Pulmonary artery endothelial cell (primary cell): ENCODE data around the gene LRRC57. TPM values are rescaled to one million over a fixed set of nuclear protein-coding genes. Genes with fewer than 3 reads are reported as not detected.

ENCODE experiments used
- DNase-seq: peaks from one replicate; pipeline ENCODE4 v3.0.0-alpha.2; 2011; ENCODE audit warnings: low read depth, low spot score
- total RNA-seq: library from RNA; depleted of rRNA; stranded (reverse); fragments of >200 nt; gene quantifications from 2 replicates; pipeline ENCODE4 v1.2.3, GENCODE V29; 2014

Gene LRRC57
- total RNA-seq, 1 donor from 2014 or later, result 16.0 TPM

DNA sequence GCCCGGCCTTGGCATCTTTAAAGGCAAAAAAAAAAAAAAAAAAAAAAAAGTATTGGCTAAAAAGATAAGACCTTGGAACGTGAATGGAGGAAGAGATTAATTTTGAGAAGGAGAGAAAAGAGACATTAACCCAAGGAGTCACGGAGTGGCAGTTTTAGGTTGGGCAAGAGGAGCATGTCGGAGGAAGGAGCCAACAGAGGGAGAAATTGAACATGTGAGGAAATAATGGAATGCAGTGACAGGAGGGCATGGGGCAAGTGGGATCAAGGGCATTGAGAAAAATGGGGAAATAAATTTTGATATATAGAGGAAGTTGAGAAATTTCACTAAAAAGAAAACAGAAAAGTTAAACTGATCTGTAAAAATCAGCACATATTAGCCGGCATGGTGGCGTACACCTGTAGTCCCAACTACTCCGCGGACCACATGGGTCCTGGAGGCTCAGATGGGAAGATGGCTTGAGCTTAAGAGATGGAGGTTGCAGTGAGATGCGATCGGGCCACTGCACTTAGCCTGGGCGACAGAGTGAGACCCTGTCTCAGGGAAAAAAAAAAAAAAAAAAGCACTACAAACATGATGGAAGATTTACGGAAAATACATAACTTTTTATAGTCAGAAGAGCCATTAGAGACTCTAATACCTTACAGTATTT, 1.3 kb upstream of the LRRC57 start:
- DNase-seq, result no peak

- peak; percentile 5 for DNase-seq
These were observed 469 bp upstream of the LRRC57 start for GRCh38 chr15:42549032-42549491.

DNA sequence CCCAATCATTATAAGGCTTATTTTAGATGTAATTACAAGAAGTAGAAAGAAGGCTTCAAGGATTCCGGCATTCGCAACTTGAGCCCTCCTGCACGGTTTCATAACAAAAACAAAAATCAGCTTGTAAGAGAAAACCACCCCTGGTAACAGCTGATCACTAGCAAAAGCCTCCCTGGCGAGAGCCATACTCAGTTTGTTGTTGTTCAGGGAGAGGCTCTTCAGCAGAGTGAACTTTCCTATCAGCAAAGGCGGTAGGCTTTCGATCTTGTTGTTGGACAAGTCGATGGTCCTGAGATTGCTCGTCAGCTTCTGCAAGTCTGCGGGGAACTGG, 710 bp downstream of the LRRC57 start:
- DNase-seq, result peak; percentile 8

DNA sequence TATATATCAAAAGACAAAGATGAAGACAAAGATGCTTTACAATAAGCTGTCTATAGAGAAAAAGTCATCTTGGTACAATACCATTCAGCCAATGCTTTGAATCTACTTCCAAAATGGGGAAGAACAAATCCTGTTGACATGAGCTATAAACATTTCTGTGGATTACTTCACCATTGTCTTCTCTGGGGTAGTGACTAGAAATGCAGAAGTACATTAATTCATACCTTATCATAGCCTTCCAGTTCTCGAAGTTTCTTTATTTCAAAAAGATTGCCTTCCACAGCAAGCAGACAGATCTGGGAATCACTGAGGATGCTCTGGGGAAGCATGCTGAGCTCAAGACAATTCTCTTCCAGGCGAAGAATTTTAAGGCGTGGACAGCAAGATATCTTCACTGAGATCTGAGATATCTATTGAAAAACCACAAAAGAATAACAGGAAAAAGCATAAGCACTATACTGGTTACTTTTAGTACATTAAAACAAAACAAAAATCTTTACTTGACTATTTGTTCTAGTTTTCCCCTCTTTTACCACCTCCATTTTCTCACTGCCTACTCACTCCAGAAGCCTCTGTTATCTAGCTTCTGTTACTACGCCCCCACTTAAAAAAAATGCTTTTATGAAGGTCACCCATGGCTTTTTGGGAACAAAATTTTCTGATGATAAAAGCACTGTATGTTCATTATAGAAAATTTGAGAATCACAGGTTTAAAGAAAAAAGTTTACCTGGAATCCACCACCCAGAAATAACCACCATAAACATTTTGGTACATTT, 3.6 kb downstream of the LRRC57 start:
- DNase-seq, result no peak

DNA sequence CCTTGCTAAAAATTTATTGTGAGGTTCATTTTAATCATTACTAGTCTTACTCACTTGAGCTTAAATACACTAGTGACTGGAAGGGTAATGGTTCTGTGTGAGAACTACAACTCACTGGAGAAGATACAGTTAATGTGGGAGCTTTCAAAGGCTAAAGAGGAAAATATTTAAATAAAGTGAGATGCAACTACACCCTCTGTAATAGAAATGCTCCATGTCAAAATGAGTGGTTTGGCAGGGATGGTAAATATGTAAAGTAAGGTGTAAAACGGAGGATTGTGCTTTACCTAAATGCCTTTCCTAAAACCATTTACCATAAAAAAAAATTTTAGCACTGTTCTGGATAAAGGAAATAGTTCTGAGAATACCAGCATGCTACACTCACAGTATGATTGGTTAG, 15.3 kb downstream of the LRRC57 start:
- no peak for DNase-seq

- DNase-seq, result no peak
These were observed 19.6 kb downstream of the LRRC57 start for GRCh38 chr15:42528970-42529369.

GRCh38 chr15:42523331-42523730, 25.3 kb downstream of the LRRC57 start:
- DNase-seq, result no peak

DNA sequence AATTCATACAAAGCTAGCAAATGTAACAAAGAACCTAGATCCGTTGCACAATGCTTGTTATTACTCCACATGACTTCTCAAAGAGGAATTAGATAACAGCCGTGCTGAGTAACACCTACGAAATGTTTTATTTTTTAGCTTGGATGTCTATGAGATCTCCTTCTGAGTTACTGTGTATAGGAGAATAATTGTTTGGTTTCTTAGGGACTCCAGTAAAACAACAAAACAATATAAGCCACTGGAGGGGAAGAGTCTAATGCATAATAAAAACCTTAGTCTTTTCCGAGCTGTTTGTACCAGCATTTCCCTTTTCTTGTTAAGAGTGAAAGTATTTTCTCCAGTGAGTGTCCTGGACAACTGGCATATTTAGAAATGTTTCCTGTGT, 37.6 kb downstream of the LRRC57 start:
- no peak for DNase-seq

- no peak for DNase-seq
These were observed 38.2 kb downstream of the LRRC57 start for GRCh38 chr15:42510258-42511006.

DNA sequence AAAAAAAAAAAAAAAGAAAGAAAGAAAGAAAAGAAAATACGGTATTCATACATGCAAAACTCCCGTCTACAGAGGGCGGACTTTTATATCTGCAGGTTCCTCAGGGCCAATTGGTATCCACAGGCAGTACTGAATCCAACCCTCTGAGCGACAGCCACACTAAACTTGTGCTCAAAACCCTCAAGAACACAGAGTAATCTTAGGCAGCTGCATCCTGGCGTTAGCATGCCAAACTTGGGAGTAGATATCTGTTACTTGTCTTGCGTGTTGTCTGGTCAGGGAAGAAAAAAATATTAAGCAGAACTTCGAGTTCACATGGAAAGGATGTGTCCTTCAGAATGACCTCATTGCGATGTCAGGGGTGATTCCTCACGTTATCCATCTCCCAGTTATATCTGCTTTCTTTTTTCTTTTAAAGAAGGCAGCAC, 40.3 kb downstream of the LRRC57 start:
- DNase-seq, result no peak

DNA sequence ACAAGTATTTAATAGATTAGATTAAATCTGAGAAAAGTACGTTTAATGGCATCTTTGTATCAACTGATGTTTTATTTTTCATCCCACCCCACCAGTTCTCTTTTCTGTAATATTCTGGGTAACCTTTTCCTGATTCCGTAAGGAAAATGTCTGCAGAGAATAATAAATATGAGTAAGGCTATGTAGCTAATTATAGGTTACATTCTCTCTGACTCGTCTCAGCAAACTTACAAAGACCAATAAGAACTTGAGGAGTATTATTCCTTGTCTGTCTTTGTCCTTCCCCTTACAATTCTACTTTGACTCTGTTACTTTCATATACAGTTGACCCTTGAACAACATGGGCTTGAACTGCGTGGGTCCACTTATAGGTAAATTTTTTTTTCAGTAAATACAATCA, 41.1 kb downstream of the LRRC57 start:
- no peak for DNase-seq

DNA sequence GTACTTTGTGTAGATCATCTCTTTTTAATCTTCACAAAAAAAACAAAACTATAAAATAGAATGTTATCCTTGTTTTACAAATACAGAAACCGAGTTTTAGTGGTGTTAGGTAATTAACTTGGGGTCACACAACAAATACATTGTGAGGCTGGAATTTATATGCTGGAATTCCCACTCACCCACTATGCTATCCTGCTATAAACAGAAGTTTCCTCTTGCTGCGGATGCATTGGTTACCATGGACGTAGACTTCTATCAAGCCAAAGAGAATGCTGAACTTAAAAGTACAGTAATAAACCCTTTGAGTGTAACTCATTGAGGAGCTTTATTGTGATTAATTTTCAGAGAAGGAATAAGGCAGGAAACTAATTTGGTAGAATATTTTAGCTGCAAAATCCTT, 44.0 kb downstream of the LRRC57 start:
- DNase-seq, result no peak

DNA sequence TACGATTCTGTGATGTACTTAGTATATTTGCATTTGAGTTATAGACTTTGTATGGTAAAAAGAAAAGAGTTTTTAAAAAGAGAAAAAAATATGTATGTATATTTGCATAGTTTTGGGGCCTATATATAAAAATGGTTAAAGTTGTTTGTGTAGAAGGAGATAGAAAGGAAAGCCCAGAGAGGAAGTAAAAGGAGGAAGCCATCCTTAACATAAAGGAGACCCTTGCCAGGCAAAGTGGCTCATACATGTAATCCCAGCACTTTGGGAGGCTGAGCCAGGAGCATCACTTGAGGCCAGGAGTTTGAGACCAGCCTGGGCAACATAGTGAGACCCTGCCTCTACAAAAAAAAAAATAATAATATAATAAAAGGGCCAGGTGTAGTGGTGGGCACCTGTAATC, 44.8 kb downstream of the LRRC57 start:
- DNase-seq, result no peak

- no peak for DNase-seq
These were observed 46.1 kb downstream of the LRRC57 start for GRCh38 chr15:42502477-42502876.

- no peak for DNase-seq
These were observed 48.6 kb downstream of the LRRC57 start for GRCh38 chr15:42499858-42500609.

DNA sequence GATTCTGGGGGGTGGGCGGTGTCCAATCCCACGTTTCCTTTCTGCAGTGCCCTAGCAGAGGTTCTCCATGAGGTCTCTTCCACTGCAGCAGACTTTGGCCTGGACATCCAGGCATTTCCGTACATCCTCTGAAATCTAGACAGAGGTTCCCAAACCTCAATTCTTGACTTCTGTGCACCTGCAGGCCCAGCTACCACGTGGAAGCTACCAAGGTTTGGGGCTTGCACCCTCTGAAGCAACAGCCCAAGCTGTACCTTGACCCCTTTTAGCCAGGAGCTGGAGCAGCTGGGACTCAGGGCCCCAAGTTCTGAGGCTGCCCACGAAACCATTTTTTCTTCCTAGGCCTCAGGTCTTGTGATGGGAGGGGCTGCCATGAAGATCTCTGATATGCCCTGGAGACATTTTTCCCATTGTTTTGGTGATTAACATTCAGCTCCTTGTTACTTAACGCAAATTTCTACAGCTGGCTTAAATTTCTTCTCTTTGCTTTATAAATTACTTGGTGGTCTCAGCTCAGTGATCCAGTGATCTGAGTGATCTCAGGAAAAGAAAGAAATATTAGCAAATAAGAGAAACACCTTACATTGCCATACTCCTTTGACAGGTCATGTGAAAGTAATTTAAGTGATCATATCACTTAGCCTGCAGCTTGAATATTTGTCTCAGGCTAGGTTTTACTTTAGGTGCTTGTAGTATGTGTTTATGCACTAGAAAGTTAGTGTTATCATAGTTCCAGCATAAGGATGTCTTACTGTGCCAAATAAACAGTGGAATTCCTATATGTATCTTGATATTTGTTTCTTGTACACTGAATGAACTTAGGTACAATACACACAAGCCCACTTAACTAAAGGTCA, 50.2 kb downstream of the LRRC57 start:
- DNase-seq, result no peak

GRCh38 chr15:42495361-42496212, 53.0 kb downstream of the LRRC57 start, which contains the start of gene SNAP23:
TSS of gene SNAP23 (plus strand) at chr15:42495634. CDS start at chr15:42511847, 16,213 bp downstream.
- DNase-seq, result peak; percentile 91

DNA sequence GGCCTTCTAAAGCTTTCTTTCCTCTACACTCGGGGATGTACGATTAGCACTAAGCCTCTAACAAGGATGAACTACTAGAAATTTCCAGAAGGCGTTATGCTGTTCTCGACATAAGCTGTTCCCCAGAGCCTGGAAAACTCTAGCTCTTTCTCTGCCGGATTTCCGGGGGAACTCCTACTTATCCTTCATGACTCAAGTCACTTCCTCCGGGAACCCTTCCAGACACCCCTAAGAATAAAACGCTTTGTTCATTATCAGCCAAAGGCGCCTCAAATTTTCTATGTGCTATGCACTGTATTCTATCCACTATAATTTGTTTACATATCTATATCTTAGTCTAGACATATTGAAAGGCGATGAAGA, 53.6 kb downstream of the LRRC57 start:
- DNase-seq, result no peak

- DNase-seq, result no peak
These were observed 54.9 kb downstream of the LRRC57 start for GRCh38 chr15:42493679-42494078.
